ENCODE results near the gene PIGW. TPM values are rescaled to one million over a fixed set of nuclear protein-coding genes. Genes with fewer than 3 reads are reported as not detected.

PIGW gene
- total RNA-seq, 1 donor from 2014 or later: 9.0 TPM

DNA sequence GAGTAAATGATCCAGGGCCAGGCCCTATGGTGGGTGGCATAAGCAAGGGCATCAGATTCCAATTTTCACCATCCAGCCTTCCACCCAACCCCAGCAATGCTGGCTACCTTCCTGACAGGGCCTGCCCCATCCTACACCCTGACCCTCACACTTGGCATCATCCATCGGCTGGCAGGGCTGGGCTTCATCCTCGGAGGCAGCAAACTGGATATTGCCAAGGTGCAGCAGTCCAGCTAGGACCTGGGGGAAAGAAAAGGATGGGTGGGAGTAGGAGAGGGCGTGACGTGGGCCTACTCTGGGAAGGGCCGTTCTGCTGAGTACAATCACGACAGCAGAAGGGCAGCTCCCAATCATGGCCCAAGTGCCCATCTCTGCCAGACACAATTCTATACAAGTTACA lies 23.6 kb upstream of the PIGW start:
- H3K36me3 ChIP-seq (ENCODE audit: control insufficient read depth, insufficient read depth, low read length): peaks cover 2% of the 10 kb centered on the region
- TF ChIP-seq, protein P1, sequence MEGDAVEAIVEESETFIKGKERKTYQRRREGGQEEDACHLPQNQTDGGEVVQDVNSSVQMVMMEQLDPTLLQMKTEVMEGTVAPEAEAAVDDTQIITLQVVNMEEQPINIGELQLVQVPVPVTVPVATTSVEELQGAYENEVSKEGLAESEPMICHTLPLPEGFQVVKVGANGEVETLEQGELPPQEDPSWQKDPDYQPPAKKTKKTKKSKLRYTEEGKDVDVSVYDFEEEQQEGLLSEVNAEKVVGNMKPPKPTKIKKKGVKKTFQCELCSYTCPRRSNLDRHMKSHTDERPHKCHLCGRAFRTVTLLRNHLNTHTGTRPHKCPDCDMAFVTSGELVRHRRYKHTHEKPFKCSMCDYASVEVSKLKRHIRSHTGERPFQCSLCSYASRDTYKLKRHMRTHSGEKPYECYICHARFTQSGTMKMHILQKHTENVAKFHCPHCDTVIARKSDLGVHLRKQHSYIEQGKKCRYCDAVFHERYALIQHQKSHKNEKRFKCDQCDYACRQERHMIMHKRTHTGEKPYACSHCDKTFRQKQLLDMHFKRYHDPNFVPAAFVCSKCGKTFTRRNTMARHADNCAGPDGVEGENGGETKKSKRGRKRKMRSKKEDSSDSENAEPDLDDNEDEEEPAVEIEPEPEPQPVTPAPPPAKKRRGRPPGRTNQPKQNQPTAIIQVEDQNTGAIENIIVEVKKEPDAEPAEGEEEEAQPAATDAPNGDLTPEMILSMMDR (IDR thresholded peaks at IDR 0.05; ENCODE audit: insufficient read depth, low read length, poor library complexity, severe bottlenecking): no peak
- no peak for DNase-seq (ENCODE audit: low read depth)

DNA sequence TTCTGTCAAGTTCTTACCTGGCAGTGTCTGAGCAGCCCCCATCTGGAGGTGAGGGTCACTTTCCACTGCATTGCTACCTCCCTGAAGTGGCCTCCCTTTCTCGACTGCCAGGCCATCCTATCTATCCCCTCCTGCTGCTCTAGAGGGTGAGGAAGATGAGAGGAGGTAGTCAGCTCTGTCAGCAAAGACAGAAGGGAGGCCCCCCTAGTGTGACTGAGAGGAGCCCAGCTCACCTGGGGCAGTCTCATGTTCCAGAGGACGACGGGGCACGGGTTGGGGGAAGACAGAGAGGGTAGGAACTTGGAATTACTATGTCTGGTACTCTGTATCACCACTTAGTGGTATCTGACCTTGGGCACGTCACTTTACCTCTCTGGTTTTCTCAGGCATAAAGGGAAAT lies 22.1 kb upstream of the PIGW start:
- DNase-seq (ENCODE audit: low read depth): no peak
- TF ChIP-seq, protein P1 (IDR thresholded peaks at IDR 0.05; ENCODE audit: insufficient read depth, low read length, poor library complexity, severe bottlenecking): no peak
- no peak overlapping the region for H3K4me3 ChIP-seq (ENCODE audit: low read depth, low read length)
- no peaks in the 10 kb centered on the region for H3K27me3 ChIP-seq (ENCODE audit: control insufficient read depth, insufficient read depth, low read length)
- peaks cover 1% of the 10 kb centered on the region for H3K36me3 ChIP-seq (ENCODE audit: control insufficient read depth, insufficient read depth, low read length)

More for the DNA sequence above, 23.6 kb upstream of the PIGW start:
- no peaks in the 10 kb centered on the region for H3K27me3 ChIP-seq (ENCODE audit: control insufficient read depth, insufficient read depth, low read length)
- H3K4me3 ChIP-seq (ENCODE audit: low read depth, low read length): no peak overlapping the region

DNA sequence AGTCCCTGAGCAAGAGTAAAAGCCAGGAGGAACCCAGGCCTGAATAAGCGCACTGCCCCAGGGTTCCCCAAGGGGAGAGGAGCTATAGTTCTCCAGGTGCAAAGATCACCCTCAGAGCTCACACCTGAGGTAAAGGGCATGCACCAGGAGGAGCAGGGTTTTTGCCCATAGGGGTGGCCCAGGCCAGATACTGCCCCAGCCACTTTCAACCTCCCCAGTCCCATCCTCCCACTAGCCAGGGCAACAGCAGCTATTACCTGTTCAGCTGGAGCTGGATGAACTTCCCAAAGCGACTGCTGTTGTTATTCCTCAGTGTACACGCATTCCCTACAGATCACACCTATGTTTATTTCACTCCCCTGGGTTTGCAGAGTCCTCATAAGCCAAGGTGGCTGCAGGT lies 19.9 kb upstream of the PIGW start:
- Histone ChIP-seq H3K4me3 (ENCODE audit: low read depth, low read length) (no peak overlapping the region), H3K27me3 (ENCODE audit: control insufficient read depth, insufficient read depth, low read length) (no peaks in the 10 kb centered on the region), H3K36me3 (ENCODE audit: control insufficient read depth, insufficient read depth, low read length) (no peaks in the 10 kb centered on the region)
- no peak for DNase-seq (ENCODE audit: low read depth)
- TF ChIP-seq, protein P1 (IDR thresholded peaks at IDR 0.05; ENCODE audit: insufficient read depth, low read length, poor library complexity, severe bottlenecking): no peak

DNA sequence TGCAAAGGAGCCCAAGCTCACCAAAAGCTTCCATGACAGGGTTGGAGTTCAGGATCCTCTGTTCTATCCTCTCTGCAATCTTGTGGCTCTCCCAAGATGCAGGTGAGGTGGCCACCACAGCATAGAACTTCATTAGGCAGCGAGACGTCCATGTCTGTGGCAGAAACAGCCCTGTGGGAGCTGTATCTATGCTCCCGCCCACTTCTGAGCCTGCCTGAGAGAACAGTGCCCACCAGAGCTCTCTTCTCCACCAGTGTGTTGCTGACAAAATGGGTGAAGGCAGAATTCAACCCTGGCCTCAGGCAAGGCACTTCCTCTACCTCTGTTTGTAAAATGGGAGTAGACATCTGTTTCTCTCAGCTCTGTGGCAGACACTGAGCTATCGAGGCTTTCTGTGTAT lies 18.9 kb upstream of the PIGW start:
- TF ChIP-seq, protein P1 (IDR thresholded peaks at IDR 0.05; ENCODE audit: insufficient read depth, low read length, poor library complexity, severe bottlenecking): no peak
- Histone ChIP-seq H3K4me3 (ENCODE audit: low read depth, low read length) (no peak overlapping the region), H3K27me3 (ENCODE audit: control insufficient read depth, insufficient read depth, low read length) (no peaks in the 10 kb centered on the region), H3K36me3 (ENCODE audit: control insufficient read depth, insufficient read depth, low read length) (no peaks in the 10 kb centered on the region)
- DNase-seq (ENCODE audit: low read depth): no peak

DNA sequence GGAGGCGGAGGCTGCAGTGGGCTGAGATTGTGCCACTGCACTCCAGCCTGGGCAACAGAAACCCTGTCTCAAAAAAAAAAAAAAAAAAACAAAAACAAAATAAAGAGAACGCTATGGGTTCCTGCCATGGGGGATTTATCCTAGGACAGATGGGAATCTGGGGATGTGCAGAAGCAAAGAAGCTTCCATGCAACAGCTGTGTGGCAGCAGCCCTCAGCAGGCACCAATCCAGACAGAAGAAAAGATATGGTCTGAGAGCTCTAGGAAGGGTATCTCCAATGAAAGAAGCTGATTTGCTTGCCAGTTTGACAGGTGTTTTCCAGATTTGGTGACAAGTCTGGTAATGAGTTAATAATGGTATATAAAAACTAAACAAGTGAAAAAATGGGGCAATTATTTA lies 11.7 kb upstream of the PIGW start:
- TF ChIP-seq, protein P1 (IDR thresholded peaks at IDR 0.05; ENCODE audit: insufficient read depth, low read length, poor library complexity, severe bottlenecking): no peak
- DNase-seq (ENCODE audit: low read depth): no peak
- Histone ChIP-seq H3K4me3 (ENCODE audit: low read depth, low read length) (no peak overlapping the region), H3K36me3 (ENCODE audit: control insufficient read depth, insufficient read depth, low read length) (peaks cover 10% of the 10 kb centered on the region), H3K27me3 (ENCODE audit: control insufficient read depth, insufficient read depth, low read length) (no peaks in the 10 kb centered on the region)

DNA sequence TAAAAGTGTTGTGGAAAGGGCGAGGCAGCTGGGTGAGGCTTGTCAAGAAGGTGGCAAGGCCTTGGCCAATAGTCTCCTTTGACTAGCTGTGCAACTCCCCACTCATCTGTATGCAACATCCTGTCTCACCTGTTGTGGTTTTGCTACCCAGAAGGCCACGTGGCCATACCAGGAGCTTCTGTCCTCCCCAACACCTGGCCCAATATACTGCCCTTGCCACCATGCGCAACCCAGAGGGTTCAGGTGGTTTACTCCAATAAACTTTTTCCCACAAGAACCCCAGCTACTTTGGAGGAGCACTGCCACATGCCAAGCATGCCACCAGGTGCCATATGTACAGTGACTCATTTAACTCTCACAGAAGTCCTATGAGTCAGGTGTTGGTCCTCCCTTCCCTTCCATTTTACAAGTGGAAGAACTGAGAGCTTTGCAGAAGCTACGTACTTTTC lies 10.3 kb upstream of the PIGW start:
- no peak for DNase-seq (ENCODE audit: low read depth)
- TF ChIP-seq, protein P1 (IDR thresholded peaks at IDR 0.05; ENCODE audit: insufficient read depth, low read length, poor library complexity, severe bottlenecking): no peak
- Histone ChIP-seq H3K4me3 (ENCODE audit: low read depth, low read length) (no peak overlapping the region), H3K36me3 (ENCODE audit: control insufficient read depth, insufficient read depth, low read length) (peaks cover 10% of the 10 kb centered on the region), H3K27me3 (ENCODE audit: control insufficient read depth, insufficient read depth, low read length) (no peaks in the 10 kb centered on the region)

Measured in kidney epithelial cell (primary cell).